Breast epithelium (tissue), 3 donors: ENCODE data around the gene ARHGEF28.

ENCODE experiments used
- CTCF ChIP-seq, 3 donors: fragments of 450-650 bp; IDR thresholded peaks; one replicate each; pipeline ENCODE4 v1.5.1; 2016 to 2017; ENCODE audit warnings: antibody characterized with exemption in 3 of 3, mild to moderate bottlenecking in 3 of 3, moderate library complexity in 3 of 3
- POLR2A ChIP-seq: fragments of 450-650 bp; IDR thresholded peaks from one replicate; pipeline ENCODE4 v1.6.1; 2016; ENCODE audit warnings: antibody characterized with exemption, mild to moderate bottlenecking, moderate library complexity

- no peak for TF ChIP-seq CTCF (IDR thresholded peaks at IDR 0.05)
- TF ChIP-seq POLR2A, result no peak
These were observed 334.0 kb downstream of the ARHGEF28 start for GRCh38 chr5:73960023-73960422.
